OCI-LY1 (cell line): ENCODE data around the gene IFNGR1.

ENCODE experiments used
- H2AFZ ChIP-seq: fragments of 200-600 bp; sonication (generic), shearing (Covaris generic); 2 replicates; pipeline ENCODE4 v1.6.0; 2014; ENCODE audit warnings: antibody characterized with exemption, mild to moderate bottlenecking, low read length
- H3F3A ChIP-seq: fragments of 200-600 bp; sonication (generic), shearing (Covaris generic); 2 replicates; pipeline ENCODE4 v1.6.0; 2014; ENCODE audit warnings: mild to moderate bottlenecking, antibody characterized with exemption, low read length, moderate library complexity; ENCODE audit not compliant: insufficient read depth
- H3K27ac ChIP-seq: fragments of 200-600 bp; sonication (generic); 2 replicates; pipeline ENCODE4 v1.5.1; 2014; ENCODE audit warnings: low read length, mixed run types, mild to moderate bottlenecking, low read depth; ENCODE audit not compliant: poor library complexity, severe bottlenecking
- H3K27me3 ChIP-seq: fragments of 200-600 bp; sonication (generic); 2 replicates; pipeline ENCODE4 v1.6.0; 2014; ENCODE audit warnings: antibody characterized with exemption, mild to moderate bottlenecking, low read length, moderate library complexity; ENCODE audit not compliant: insufficient read depth
- H3K36me3 ChIP-seq: fragments of 200-600 bp; sonication (generic); 2 replicates; pipeline ENCODE4 v1.6.1; 2014; ENCODE audit warnings: mild to moderate bottlenecking, antibody characterized with exemption, low read length, moderate library complexity, mixed read lengths; ENCODE audit not compliant: insufficient read depth
- H3K4me1 ChIP-seq: fragments of 200-600 bp; sonication (generic); 2 replicates; pipeline ENCODE4 v1.5.1; 2014; ENCODE audit warnings: mild to moderate bottlenecking, low read length, moderate library complexity; ENCODE audit not compliant: insufficient read depth, severe bottlenecking
- H3K4me2 ChIP-seq: fragments of 200-600 bp; sonication (generic), shearing (Covaris generic); 2 replicates; pipeline ENCODE4 v1.6.1; 2014; ENCODE audit warnings: low read length
- H3K4me3 ChIP-seq: fragments of 200-600 bp; sonication (generic); 2 replicates; pipeline ENCODE4 v1.5.1; 2014; ENCODE audit warnings: low read length, low read depth, mild to moderate bottlenecking, mixed read lengths; ENCODE audit not compliant: poor library complexity, severe bottlenecking
- H3K79me2 ChIP-seq: fragments of 200-600 bp; shearing (Covaris generic); 2 replicates; pipeline ENCODE4 v1.6.1; 2016; ENCODE audit warnings: mixed run types, low read length, mixed read lengths; ENCODE audit not compliant: insufficient read depth
- H3K9ac ChIP-seq: fragments of 200-600 bp; sonication (generic), shearing (Covaris generic); 2 replicates; pipeline ENCODE4 v1.6.1; 2014; ENCODE audit warnings: mild to moderate bottlenecking, low read length, mixed read lengths
- H3K9me2 ChIP-seq: fragments of 200-600 bp; sonication (generic), shearing (Covaris generic); 2 replicates; pipeline ENCODE4 v1.6.1; 2014; ENCODE audit warnings: low read depth, mild to moderate bottlenecking, low read length, mixed read lengths
- H3K9me3 ChIP-seq: fragments of 200-600 bp; shearing (Covaris generic); 2 replicates; pipeline ENCODE4 v1.6.1; 2014; ENCODE audit warnings: low read length, mixed read lengths
- H4K20me1 ChIP-seq: fragments of 200-600 bp; sonication (generic), shearing (Covaris generic); 2 replicates; pipeline ENCODE4 v1.6.0; 2016; ENCODE audit warnings: mild to moderate bottlenecking, low read length; ENCODE audit not compliant: insufficient read depth
- EZH2 ChIP-seq: fragments of 200-600 bp; sonication (generic), shearing (Covaris generic); IDR thresholded peaks from 2 replicates; pipeline ENCODE4 v1.8.0; 2017; ENCODE audit warnings: borderline replicate concordance, mixed run types, mild to moderate bottlenecking, antibody characterized with exemption, low read length, moderate library complexity, mixed read lengths
- TF ChIP-seq, protein P1 (sequence below): fragments of 200-600 bp; sonication (generic), shearing (Covaris generic); IDR thresholded peaks from 2 replicates; pipeline ENCODE4 v1.5.1; 2017; ENCODE audit warnings: mild to moderate bottlenecking, antibody characterized with exemption, low read length, moderate library complexity, mixed read lengths

The IFNGR1 gene

DNA sequence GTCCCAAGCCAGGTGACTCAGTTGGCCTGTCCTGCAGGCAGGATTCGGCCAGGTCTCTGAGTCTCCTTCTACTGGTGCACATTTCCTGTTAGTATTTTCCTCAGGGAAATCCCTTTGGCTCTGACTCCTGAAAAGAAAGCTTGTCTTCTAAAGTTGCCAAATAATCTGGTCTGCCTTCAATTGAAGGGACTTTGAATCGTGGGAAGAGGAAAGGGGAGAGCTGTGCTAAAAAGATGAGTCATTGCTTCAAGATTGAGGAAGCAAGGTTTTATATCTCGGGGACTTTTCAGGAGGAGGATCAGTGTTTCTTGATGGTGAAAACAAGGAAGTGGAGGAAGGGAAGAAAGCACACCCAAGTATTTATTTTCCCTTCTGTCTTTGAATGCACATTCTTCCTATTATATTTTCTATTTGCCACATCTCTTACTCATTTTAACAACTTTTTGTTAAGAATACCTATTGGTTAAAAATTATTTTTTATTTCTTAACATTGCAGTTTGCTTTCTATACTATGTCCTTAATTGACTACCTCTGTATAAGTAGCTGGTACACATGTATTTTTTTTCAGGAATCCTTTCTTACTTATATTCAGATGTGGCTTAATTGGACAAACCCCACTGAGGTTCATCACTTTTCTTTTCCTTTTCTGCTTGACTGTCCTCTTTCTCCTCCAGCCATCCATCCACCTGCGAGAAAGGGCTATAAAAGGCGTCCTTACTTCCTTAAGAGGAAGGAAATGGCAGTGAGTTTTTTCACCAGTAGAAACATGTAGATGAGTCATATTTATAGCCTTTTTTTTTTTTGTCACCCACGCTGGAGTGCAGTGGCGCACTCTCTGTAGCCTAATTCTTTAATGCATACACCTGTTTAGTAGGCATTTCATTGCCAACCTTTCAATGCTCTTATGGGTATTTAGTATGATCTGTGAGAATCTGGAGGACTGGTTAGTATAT lies 15.0 kb upstream of the IFNGR1 start:
- H3K36me3 ChIP-seq: no peaks in the 10 kb centered on the region
- no peaks in the 10 kb centered on the region for H3K9me3 ChIP-seq
- H3K27me3 ChIP-seq: no peaks in the 10 kb centered on the region
- H4K20me1 ChIP-seq: no peaks in the 10 kb centered on the region
- no peak overlapping the region for H3K9ac ChIP-seq
- no peak overlapping the region for H2AFZ ChIP-seq
- H3K27ac ChIP-seq: no peak overlapping the region
- H3F3A ChIP-seq: no peaks in the 10 kb centered on the region
- peak overlapping the region; percentile 10; the same call in 1 of the 2 replicates for H3K4me2 ChIP-seq
- TF ChIP-seq EZH2: no peak
- TF ChIP-seq, protein P1, sequence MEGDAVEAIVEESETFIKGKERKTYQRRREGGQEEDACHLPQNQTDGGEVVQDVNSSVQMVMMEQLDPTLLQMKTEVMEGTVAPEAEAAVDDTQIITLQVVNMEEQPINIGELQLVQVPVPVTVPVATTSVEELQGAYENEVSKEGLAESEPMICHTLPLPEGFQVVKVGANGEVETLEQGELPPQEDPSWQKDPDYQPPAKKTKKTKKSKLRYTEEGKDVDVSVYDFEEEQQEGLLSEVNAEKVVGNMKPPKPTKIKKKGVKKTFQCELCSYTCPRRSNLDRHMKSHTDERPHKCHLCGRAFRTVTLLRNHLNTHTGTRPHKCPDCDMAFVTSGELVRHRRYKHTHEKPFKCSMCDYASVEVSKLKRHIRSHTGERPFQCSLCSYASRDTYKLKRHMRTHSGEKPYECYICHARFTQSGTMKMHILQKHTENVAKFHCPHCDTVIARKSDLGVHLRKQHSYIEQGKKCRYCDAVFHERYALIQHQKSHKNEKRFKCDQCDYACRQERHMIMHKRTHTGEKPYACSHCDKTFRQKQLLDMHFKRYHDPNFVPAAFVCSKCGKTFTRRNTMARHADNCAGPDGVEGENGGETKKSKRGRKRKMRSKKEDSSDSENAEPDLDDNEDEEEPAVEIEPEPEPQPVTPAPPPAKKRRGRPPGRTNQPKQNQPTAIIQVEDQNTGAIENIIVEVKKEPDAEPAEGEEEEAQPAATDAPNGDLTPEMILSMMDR: no peak
- H3K79me2 ChIP-seq: no peaks in the 10 kb centered on the region
- no peak overlapping the region for H3K4me3 ChIP-seq
- H3K9me2 ChIP-seq: no peaks in the 10 kb centered on the region
- H3K4me1 ChIP-seq: peaks cover 19% of the 10 kb centered on the region

DNA sequence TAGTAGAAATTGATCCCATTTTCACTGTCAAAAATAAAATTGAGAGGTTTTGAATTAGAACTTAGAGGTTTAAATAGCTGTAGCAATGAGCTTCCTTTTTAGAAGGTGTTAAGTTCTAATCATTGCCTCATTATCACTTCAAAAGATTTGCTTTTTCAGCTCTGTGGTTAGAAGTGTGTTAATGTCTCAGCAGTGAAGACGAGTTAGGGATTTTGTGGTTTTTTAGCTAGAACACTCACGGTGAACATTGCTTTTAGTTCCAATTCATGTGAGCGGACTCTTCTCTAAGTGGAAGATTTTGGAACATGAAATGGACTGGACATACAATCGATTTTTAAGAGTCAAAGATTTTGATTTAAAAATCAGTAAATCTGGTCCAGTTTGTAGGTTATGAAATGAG lies 12.7 kb upstream of the IFNGR1 start:
- Histone ChIP-seq H3K79me2 (no peaks in the 10 kb centered on the region), H3K9me3 (no peaks in the 10 kb centered on the region), H3F3A (no peaks in the 10 kb centered on the region), H3K27me3 (no peaks in the 10 kb centered on the region), H3K4me2 (no peak overlapping the region), H3K27ac (no peak overlapping the region), H3K9me2 (no peaks in the 10 kb centered on the region), H3K36me3 (no peaks in the 10 kb centered on the region), H3K9ac (no peak overlapping the region), H3K4me1 (peaks cover 19% of the 10 kb centered on the region), H3K4me3 (no peak overlapping the region), H2AFZ (no peak overlapping the region), H4K20me1 (no peaks in the 10 kb centered on the region)
- TF ChIP-seq, protein P1: no peak
- no peak for TF ChIP-seq EZH2

DNA sequence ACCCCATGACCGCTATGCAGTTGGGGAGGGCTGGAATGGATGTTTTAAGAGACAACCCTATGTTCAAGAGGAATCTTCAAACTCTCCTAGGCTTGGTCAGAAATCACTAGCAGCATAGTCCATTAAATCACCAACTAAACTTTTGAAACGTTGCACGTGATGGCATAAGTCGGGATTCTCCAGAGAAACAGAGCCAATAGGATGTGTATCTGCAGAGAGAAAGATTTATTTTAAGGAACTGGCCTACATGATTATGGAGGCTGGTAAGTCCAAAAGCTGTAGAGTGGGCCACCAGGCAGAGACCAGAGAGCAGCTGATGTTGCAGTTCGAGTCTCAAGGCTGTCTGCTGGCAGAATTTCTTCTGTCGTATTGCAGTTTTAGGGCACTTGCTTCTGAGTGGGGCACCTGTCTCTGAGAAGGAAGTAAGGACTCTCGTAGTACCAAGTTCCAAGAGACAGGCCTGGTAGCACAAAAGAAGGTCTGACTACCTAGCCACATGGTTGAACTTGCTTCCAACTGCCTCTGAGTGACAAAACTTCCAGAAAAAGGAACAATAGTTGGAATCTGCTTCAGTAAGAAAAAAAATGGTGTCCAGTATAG lies 11.9 kb upstream of the IFNGR1 start:
- no peaks in the 10 kb centered on the region for H3K9me2 ChIP-seq
- H3K9me3 ChIP-seq: no peaks in the 10 kb centered on the region
- no peaks in the 10 kb centered on the region for H4K20me1 ChIP-seq
- no peak overlapping the region for H3K9ac ChIP-seq
- H3K4me1 ChIP-seq: peaks cover 19% of the 10 kb centered on the region
- H3K36me3 ChIP-seq: no peaks in the 10 kb centered on the region
- no peak overlapping the region for H3K27ac ChIP-seq
- TF ChIP-seq, protein P1: no peak
- no peak overlapping the region for H3K4me3 ChIP-seq
- H3F3A ChIP-seq: no peaks in the 10 kb centered on the region
- H3K27me3 ChIP-seq: no peaks in the 10 kb centered on the region
- no peak overlapping the region for H3K4me2 ChIP-seq
- no peak overlapping the region for H2AFZ ChIP-seq
- H3K79me2 ChIP-seq: no peaks in the 10 kb centered on the region
